Esophagus squamous epithelium (tissue), 4 donors: ENCODE measurements around the gene DYNC2H1.

ENCODE experiments used
- POLR2A ChIP-seq, 4 donors: fragments of 450-650 bp; IDR thresholded peaks; one replicate each; pipeline ENCODE4 v1.6.1; 2017; ENCODE audit warnings: antibody characterized with exemption in 4 of 4, mild to moderate bottlenecking in 4 of 4, moderate library complexity in 3 of 4
- TF ChIP-seq, protein P1 (sequence below), 6 experiments: fragments of 450-650 bp in 4 of 6; fragments of 200-600 bp in 2 of 6; sonication (generic) in 2 of 6; IDR thresholded peaks; one replicate each; pipeline ENCODE4 v1.5.1; 2016 to 2019; ENCODE audit warnings: antibody characterized with exemption in 6 of 6, mild to moderate bottlenecking in 4 of 6, moderate library complexity in 4 of 6

DNA sequence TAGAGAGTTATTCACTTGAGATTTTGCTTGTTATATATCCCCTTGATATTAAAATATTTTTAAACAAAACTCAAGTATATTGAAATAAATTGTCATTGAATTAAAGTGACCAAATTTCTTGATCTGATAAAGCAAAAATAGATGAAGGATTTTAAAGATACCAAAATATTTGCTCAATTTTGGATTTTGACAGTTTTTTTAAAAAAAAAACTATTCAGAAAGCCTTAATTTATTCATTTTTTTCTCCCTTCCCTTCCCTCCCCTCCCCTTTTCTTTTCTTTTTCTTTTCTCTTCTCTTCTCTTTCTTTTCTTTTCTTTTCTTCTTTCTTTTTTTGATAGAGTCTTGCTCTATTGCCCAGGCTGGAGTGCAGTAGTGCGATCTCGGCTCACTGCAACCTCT, 163.7 kb downstream of the DYNC2H1 start:
- TF ChIP-seq, protein P1, sequence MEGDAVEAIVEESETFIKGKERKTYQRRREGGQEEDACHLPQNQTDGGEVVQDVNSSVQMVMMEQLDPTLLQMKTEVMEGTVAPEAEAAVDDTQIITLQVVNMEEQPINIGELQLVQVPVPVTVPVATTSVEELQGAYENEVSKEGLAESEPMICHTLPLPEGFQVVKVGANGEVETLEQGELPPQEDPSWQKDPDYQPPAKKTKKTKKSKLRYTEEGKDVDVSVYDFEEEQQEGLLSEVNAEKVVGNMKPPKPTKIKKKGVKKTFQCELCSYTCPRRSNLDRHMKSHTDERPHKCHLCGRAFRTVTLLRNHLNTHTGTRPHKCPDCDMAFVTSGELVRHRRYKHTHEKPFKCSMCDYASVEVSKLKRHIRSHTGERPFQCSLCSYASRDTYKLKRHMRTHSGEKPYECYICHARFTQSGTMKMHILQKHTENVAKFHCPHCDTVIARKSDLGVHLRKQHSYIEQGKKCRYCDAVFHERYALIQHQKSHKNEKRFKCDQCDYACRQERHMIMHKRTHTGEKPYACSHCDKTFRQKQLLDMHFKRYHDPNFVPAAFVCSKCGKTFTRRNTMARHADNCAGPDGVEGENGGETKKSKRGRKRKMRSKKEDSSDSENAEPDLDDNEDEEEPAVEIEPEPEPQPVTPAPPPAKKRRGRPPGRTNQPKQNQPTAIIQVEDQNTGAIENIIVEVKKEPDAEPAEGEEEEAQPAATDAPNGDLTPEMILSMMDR (IDR thresholded peaks at IDR 0.05) = no peak
- no peak for TF ChIP-seq POLR2A (IDR thresholded peaks at IDR 0.05)
